HCT116 (cell line): ENCODE data around the gene EXOC5. TPM values are rescaled to one million over a fixed set of nuclear protein-coding genes. Genes with fewer than 3 reads are reported as not detected.
"Not testable (repeated sequence)": the region's sequence is repeated elsewhere in the genome, so short reads cannot be mapped to it uniquely, and the experiment has no call there.

Experiments
- ATAC-seq: fragments of 200-7000 bp; cut with Tn5 transposase; 2 replicates; pipeline ENCODE4 v1.9.1; 2020; ENCODE audit warnings: mild to moderate bottlenecking, moderate library complexity
- BruUV-seq: library from RNA; stranded (reverse); fragments of 400-500 nt; replicated peaks from 2 replicates; lab custom pipeline; 2021; lab: Mats Ljungman, UMichigan
- CTCF ChIA-PET: fragments of 300-600 bp; sonication (Branson Sonifier 250); formaldehyde crosslinking; loops from one replicate; lab custom pipeline; 2021; ENCODE audit warnings: antibody characterized with exemption; lab: Charles Lee
- POLR2A ChIA-PET: fragments of 300-600, 350-600 bp; sonication (Branson Sonifier 250); formaldehyde crosslinking; loops from one replicate; lab custom pipeline; 2021; ENCODE audit warnings: antibody characterized with exemption; lab: Charles Lee
- RAD21 ChIA-PET, 2 experiments: fragments of 300-600 bp; sonication (Branson Sonifier 250); formaldehyde crosslinking; loops; one replicate each; lab custom pipeline; 2023; ENCODE audit warnings: low total read pairs in 2 of 2; ENCODE audit not compliant: uncharacterized antibody in 2 of 2, unreplicated experiment in 2 of 2, low non-redundant PET in 1 of 2; lab: Charles Lee
- DNase-seq: peaks from one replicate; pipeline ENCODE4 v3.0.0-alpha.2; 2010; ENCODE audit warnings: low read depth, low spot score
- H2AFZ ChIP-seq: fragments of 200-600 bp; shearing (Covaris generic), sonication (generic); 2 replicates; pipeline ENCODE4 v1.6.1; 2017; ENCODE audit warnings: low read depth, mixed run types, mixed read lengths, antibody characterized with exemption, low read length; ENCODE audit not compliant: poor library complexity, severe bottlenecking
- H3K27ac ChIP-seq: 2 replicates; pipeline ENCODE4 v1.5.1; 2012; ENCODE audit warnings: low read depth, low read length
- H3K27me3 ChIP-seq: fragments of 200-600 bp; sonication (generic); 2 replicates; pipeline ENCODE4 v1.6.1; 2016; ENCODE audit warnings: mixed run types, low read length, mixed read lengths; ENCODE audit not compliant: insufficient read depth
- H3K36me3 ChIP-seq, 2 experiments: fragments of 200-500 bp in 1 of 2; fragments of 200-600 bp in 1 of 2; sonication (Bioruptor generic) in 1 of 2; sonication (generic) in 1 of 2; 2 replicates each; pipeline versions ENCODE4 v1.5.1 to v1.6.1; 2014 to 2016; ENCODE audit warnings: low read length in 2 of 2, inconsistent platforms in 1 of 2, mixed read lengths in 1 of 2, mixed run types in 1 of 2; ENCODE audit not compliant: insufficient read depth in 2 of 2, control insufficient read depth in 1 of 2
- H3K4me1 ChIP-seq, 2 experiments: fragments of 200-600 bp in 1 of 2; sonication (generic) in 1 of 2; 2 replicates each; pipeline versions ENCODE4 v1.5.1 to v1.6.1; 2012 to 2017; ENCODE audit warnings: low read length in 2 of 2, inconsistent platforms in 1 of 2, mild to moderate bottlenecking in 1 of 2, mixed read lengths in 1 of 2, mixed run types in 1 of 2, moderate library complexity in 1 of 2; ENCODE audit not compliant: insufficient read depth in 2 of 2, control insufficient read depth in 1 of 2
- H3K4me2 ChIP-seq: fragments of 200-600 bp; sonication (generic); 2 replicates; pipeline ENCODE4 v1.6.1; 2017; ENCODE audit warnings: mixed run types, low read length, mixed read lengths
- H3K4me3 ChIP-seq, 2 experiments: fragments of 200-600 bp in 1 of 2; sonication (generic) in 1 of 2; replicated peaks in 1 of 2; 2 replicates each; pipeline ENCODE4 v1.5.1; 2011 to 2016; ENCODE audit warnings: low read length in 2 of 2, control low read depth in 1 of 2, low read depth in 1 of 2, mild to moderate bottlenecking in 1 of 2, mixed read lengths in 1 of 2, mixed run types in 1 of 2
- H3K79me2 ChIP-seq: fragments of 200-600 bp; sonication (generic); 2 replicates; pipeline ENCODE4 v1.6.1; 2017; ENCODE audit warnings: mild to moderate bottlenecking, mixed run types, low read length, moderate library complexity, mixed read lengths; ENCODE audit not compliant: insufficient read depth
- H3K9ac ChIP-seq: fragments of 200-600 bp; sonication (generic); 2 replicates; pipeline ENCODE4 v1.6.1; 2016; ENCODE audit warnings: low read length, mixed read lengths
- H3K9me2 ChIP-seq: fragments of 200-600 bp; sonication (generic), shearing (Covaris generic); 2 replicates; pipeline ENCODE4 v1.6.1; 2017; ENCODE audit warnings: mixed run types, mild to moderate bottlenecking, moderate library complexity; ENCODE audit not compliant: insufficient read depth
- H3K9me3 ChIP-seq, 2 experiments: fragments of 200-500 bp in 1 of 2; fragments of 200-600 bp in 1 of 2; sonication (Bioruptor generic) in 1 of 2; sonication (generic) in 1 of 2; 2 replicates each; pipeline ENCODE4 v1.6.1; 2014 to 2017; ENCODE audit warnings: low read length in 2 of 2, mixed read lengths in 2 of 2, inconsistent platforms in 1 of 2, low read depth in 1 of 2, mild to moderate bottlenecking in 1 of 2, mixed run types in 1 of 2, moderate library complexity in 1 of 2; ENCODE audit not compliant: control insufficient read depth in 1 of 2, insufficient read depth in 1 of 2
- H4K20me1 ChIP-seq: fragments of 200-600 bp; sonication (generic), shearing (Covaris generic); 2 replicates; pipeline ENCODE4 v1.6.1; 2017; ENCODE audit warnings: mixed run types, mild to moderate bottlenecking, moderate library complexity; ENCODE audit not compliant: insufficient read depth
- CBX3 ChIP-seq: IDR thresholded peaks from 2 replicates; pipeline ENCODE4 v1.6.1; 2012; ENCODE audit warnings: low read depth
- CTCF ChIP-seq, 3 experiments: fragments of 200-600 bp in 1 of 3; sonication (generic) in 1 of 3; IDR thresholded peaks in 2 of 3; conservative IDR thresholded peaks in 1 of 3; 2 replicates each; pipeline ENCODE4 v1.5.1; 2012 to 2017; ENCODE audit warnings: low read depth in 2 of 3, low read length in 2 of 3, antibody characterized with exemption in 1 of 3, borderline replicate concordance in 1 of 3, control low read depth in 1 of 3, mild to moderate bottlenecking in 1 of 3, mixed read lengths in 1 of 3, mixed run types in 1 of 3, moderate library complexity in 1 of 3; ENCODE audit not compliant: insufficient read depth in 1 of 3
- EGR1 ChIP-seq: IDR thresholded peaks from 2 replicates; pipeline ENCODE4 v1.6.1; 2012; ENCODE audit warnings: low read depth
- ELF1 ChIP-seq: IDR thresholded peaks from 2 replicates; pipeline ENCODE4 v1.6.1; 2012; ENCODE audit warnings: low read depth, borderline replicate concordance
- EZH2 ChIP-seq: fragments of 200-600 bp; sonication (generic); IDR thresholded peaks from 2 replicates; pipeline ENCODE4 v1.6.1; 2017; ENCODE audit warnings: antibody characterized with exemption, mixed run types
- FOSL1 ChIP-seq: IDR thresholded peaks from 2 replicates; pipeline ENCODE4 v1.6.1; 2012; ENCODE audit warnings: low read depth
- JUND ChIP-seq: IDR thresholded peaks from 2 replicates; pipeline ENCODE4 v1.6.1; 2012
- POLR2AphosphoS5 ChIP-seq: IDR thresholded peaks from 2 replicates; pipeline ENCODE4 v1.6.1; 2011; ENCODE audit warnings: mild to moderate bottlenecking, low read depth, low read length, moderate library complexity
- RAD21 ChIP-seq: IDR thresholded peaks from 2 replicates; pipeline ENCODE4 v1.6.1; 2012; ENCODE audit warnings: low read depth, mild to moderate bottlenecking
- REST ChIP-seq: IDR thresholded peaks from 2 replicates; pipeline ENCODE4 v1.6.1; 2012; ENCODE audit warnings: low read depth
- SIN3A ChIP-seq: IDR thresholded peaks from 2 replicates; pipeline ENCODE4 v1.6.1; 2012; ENCODE audit warnings: low read depth
- SP1 ChIP-seq: IDR thresholded peaks from 2 replicates; pipeline ENCODE4 v1.6.1; 2012; ENCODE audit warnings: low read depth
- SRF ChIP-seq: IDR thresholded peaks from 2 replicates; pipeline ENCODE4 v1.6.1; 2012; ENCODE audit warnings: low read depth
- YY1 ChIP-seq: IDR thresholded peaks from 2 replicates; pipeline ENCODE4 v1.6.1; 2011; ENCODE audit warnings: low read length, low read depth, moderate library complexity, mild to moderate bottlenecking; ENCODE audit not compliant: insufficient replicate concordance; ENCODE audit errors: extremely low read depth
- ZFX ChIP-seq: fragments of 450-650 bp; IDR thresholded peaks from 2 replicates; pipeline ENCODE4 v1.6.1; 2017
- ZNF274 ChIP-seq: fragments of 200-500 bp; sonication (Bioruptor generic); IDR thresholded peaks from 2 replicates; pipeline ENCODE4 v1.6.1; 2014; ENCODE audit warnings: mild to moderate bottlenecking, low read depth, low read length, inconsistent platforms
- intact Hi-C: fragments of 100-400 bp; cut with micrococcal nuclease; formaldehyde crosslinking; loops from 2 replicates; pipeline ENCODE4 v1.10.0; 2022
- total RNA-seq: library from RNA; stranded (reverse); gene quantifications from one replicate; pipeline ENCODE4 v1.2.1, GENCODE V29; 2021; ENCODE audit not compliant: unreplicated experiment

Gene EXOC5
- total RNA-seq, 1 experiment from 2014 or later, result 54.2 TPM

GRCh38 chr14:57232006-57232405 is 36.7 kb downstream of the EXOC5 start (continued):
- TF ChIP-seq SP1, result no peak
- no peak for TF ChIP-seq EZH2
- TF ChIP-seq ZFX, result no peak
- TF ChIP-seq EGR1, result no peak
- TF ChIP-seq CTCF (IDR thresholded peaks at IDR 0.05 in 2 of 3, conservative IDR thresholded peaks at IDR 0.05 in 1 of 3; ENCODE audit: borderline replicate concordance in 1 of 3, insufficient read depth in 1 of 3, low read depth in 2 of 3, low read length in 2 of 3), result no peak

GRCh38 chr14:57228320-57228719 is 40.4 kb downstream of the EXOC5 start:
- ATAC-seq, result not testable (repeated sequence)

GRCh38 chr14:57227083-57227482 is 41.6 kb downstream of the EXOC5 start:
- Histone ChIP-seq H3K9ac (no peak overlapping the region), H3K4me2 (no peak overlapping the region), H4K20me1 (0 out of 2 replicates have a peak, but pooled peaks cover 7% of the 10 kb centered on the region), H3K4me3 (no peak overlapping the region), H3K9me3 (no peaks in the 10 kb centered on the region), H3K4me1 (no peaks in the 10 kb centered on the region), H3K9me2 (no peaks in the 10 kb centered on the region), H2AFZ (no peak overlapping the region), H3K27ac (no peak overlapping the region), H3K79me2 (0 out of 2 replicates have a peak, but pooled peaks cover 3% of the 10 kb centered on the region), H3K36me3 (peaks cover 0 to 6% of the 10 kb centered on the region in 2 experiments; a peak in 2 of 4 replicates), H3K27me3 (no peaks in the 10 kb centered on the region)
- no peak for ATAC-seq
- BruUV-seq, result no TSS peak
- no peak for DNase-seq
- CTCF ChIA-PET, result no interaction called here
- intact Hi-C loops, result no loop called here
- RAD21 ChIA-PET, result no interaction called here
- POLR2A ChIA-PET, result no interaction called here
- TF ChIP-seq JUND (no peak), YY1 (no peak), SRF (no peak), ELF1 (no peak), FOSL1 (no peak), REST (no peak), SIN3A (no peak), RAD21 (no peak), CBX3 (no peak), ZNF274 (no peak), POLR2AphosphoS5 (no peak)

More at GRCh38 chr14:57228320-57228719, 40.4 kb downstream of the EXOC5 start:
- RAD21 ChIA-PET, BruUV-seq, POLR2A ChIA-PET, H3K4me1 ChIP-seq, intact Hi-C loops, H3K4me2 ChIP-seq, H3K9me3 ChIP-seq, H3K79me2 ChIP-seq, H3K27ac ChIP-seq, DNase-seq, H3K4me3 ChIP-seq, CTCF ChIA-PET, H3K27me3 ChIP-seq, H4K20me1 ChIP-seq, H2AFZ ChIP-seq, H3K9me2 ChIP-seq, H3K9ac ChIP-seq: not testable (repeated sequence)
- H3K36me3 ChIP-seq, result peaks cover 0 to 12% of the 10 kb centered on the region in 2 experiments; a peak in 2 of 4 replicates
